Measurements from ENCODE around the gene NAA20.

NAA20 gene

DNA sequence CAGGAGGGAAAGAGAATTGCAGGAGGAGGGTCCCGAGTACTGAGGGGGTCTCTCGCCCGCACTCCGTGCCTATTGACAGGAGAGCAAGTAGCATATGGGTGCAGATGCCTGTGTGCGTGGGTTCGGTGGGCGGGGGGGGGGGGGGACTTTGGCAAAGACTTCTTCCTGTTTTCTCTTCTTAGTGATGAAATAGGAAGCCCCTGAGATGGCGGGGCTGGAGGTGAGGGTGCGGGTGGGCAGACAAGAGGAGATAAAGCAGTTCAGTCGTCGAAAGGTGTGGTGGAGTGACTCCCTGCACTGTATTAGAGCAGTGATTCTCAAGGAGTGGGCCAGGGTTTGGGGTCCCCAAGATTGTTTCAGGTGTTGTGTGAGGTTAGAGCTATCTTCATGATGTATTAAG is 3.7 kb downstream of the NAA20 start:
- no peak for DNase-seq

DNA sequence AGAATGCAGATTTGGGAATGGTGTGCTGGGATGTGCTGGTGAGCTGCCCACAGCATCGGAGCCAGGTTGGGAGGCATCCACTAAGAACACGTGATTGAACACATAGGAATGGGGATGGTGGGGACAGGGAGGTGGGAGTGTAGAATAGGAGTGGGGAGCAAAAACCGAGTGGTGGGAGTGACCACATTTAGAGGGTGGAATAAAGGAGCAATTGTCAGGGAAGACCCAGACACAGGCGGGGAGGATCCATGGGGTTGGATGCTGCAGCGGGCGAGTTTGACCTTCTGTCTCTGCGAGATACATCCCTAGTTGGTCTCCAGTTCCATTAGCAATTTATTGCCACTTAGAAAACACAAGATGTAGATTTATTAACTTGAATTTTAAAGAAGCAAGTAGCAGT is 4.7 kb downstream of the NAA20 start:
- no peak for DNase-seq

DNA sequence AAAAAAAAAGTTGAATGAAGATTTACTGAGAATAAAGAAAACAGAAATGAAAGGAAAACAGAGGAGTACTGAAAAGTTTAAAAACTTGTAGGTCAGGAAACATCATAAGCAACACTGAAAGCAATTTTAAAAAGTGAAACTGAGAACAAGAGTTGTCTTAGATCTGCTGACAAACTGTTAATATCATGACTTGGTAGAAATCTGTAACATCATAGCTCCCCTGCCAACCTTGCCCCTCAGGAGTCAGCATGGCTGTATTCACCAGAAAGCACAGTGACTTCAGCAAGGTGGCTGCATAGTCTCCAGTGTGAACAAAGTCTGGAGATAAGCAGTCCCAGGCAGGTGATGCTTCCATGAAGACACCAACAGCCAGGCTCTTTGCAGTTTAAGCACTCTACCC is 5.3 kb downstream of the NAA20 start:
- no peak for DNase-seq

DNA sequence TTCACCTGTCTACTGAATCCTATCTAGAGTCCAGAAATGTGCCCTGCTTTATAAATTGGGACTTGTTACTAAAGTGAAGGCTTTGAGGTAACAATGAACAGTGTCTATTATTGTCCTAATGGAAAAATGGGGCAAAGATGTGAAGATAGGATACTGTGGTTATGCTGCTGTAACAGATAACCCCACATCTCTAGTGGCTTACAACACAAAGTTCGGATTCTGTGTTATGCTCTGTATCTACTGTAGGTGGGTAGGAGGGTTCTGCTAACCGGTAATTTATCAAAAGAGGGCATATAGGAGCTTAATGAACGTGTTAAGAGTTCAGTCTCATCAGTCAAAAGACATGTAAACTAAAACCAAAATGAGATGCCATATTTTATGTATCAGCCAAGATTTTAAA is 6.2 kb downstream of the NAA20 start:
- DNase-seq: no peak

DNA sequence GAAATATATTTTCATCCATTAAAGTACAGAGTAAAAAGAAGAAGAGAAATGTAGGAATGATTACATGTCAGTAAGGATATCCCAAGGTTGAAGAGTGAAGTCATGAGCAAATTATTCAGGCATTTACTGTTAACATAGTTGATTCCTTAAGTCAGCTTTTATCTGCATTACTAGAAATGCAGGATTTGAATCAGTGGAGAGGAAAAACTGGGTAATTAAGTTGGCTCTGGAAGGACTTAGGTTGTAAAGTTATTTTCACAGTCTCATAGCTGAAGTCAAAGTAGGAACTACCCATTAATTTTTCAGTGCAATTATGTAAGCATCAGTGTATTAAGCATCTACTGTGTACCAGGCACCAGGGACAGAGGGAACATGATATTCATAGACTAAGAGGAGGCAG is 7.8 kb downstream of the NAA20 start:
- DNase-seq: no peak

DNA sequence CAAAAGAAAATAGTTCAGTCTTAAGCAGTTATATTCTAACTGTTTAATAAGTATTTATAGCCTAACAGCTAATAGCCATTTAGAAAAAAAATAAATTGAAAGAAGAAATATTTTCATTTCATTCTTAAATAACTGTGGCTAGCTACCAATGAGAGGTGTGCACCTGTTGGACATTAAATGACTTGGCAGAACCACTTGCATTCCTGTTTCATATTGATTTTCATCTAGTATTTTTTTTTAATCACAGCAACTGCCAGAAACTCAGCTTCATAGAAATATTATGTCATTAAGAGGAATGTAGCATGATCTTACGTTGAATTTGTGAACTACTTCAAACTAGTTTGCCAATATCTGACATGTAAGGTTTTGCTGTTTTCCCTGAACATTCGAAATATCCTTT is 10.1 kb downstream of the NAA20 start:
- DNase-seq: no peak

DNA sequence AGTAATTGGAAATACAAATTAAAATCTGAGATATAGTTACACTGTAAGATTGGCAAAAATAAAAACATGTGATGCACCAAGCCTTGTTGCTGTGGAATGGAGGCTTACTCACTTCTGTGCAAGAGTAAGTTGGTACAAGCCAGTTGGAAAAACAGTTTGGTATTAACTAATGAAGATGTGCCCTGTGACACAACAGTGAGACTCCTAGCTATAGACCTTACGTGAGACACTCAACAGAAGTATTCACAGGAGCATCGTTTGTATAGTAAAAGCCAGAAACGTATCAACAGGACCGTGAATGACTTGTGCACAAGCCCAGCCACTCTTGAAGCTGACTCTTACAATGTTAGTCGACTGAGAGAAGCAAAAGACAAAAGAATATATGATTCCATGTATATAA is 14.6 kb downstream of the NAA20 start:
- no peak for DNase-seq

DNA sequence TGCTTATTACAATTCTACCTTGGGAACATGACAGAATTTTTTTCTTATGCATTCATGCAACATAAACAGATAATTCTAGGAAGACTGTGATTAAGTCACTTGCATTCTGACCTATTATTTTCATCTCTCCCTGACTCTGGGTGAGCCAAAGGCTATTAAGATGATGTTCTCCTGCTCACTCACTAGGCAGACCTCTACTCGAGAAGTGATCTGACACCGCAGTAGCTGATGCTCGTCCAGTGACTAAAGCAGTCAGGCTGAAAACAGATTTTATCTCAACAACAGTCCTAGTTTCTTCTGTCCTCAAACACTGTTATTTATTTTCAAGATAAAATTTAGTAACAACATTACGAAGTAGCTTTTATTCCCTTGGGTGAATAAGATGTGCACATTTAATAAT is 17.3 kb downstream of the NAA20 start:
- DNase-seq: no peak

DNA sequence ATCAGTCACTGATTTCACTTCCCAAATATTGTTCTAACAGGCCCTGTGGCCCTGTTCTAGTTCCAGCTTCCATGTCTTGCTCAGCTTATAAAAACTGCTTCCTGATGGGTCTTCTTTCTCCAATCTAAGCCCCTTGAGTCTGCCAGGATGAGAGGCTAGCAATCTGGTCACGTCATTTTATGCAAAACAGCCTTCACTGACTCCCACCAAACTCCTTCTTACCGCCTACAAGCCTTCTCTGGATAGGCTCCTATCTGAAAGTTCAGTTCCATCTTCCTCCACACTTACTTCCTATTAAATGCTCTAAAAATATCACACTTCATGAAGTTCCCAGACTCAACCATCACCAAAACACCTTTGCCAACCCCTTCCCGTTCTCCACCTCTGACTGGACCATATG is 19.6 kb downstream of the NAA20 start:
- DNase-seq: no peak

DNA sequence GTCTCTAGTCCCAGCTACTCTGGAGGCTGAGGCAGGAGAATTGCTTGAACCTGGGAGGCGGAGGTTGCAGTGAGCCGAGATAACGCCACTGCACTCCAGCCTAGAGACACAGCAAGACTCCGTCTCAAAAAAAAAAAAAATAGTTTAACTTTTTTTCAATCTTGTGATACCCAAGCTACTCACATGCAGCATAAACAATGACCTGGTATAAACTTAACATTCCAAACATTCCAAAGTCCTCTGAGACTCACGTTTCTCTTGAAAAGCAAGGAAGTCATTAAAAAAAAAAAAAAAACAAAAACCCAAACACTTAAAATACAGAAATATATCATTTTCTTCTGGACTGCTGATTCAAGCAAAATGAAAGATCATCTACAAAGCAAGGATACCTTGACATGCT is 20.8 kb downstream of the NAA20 start:
- DNase-seq: no peak

DNA sequence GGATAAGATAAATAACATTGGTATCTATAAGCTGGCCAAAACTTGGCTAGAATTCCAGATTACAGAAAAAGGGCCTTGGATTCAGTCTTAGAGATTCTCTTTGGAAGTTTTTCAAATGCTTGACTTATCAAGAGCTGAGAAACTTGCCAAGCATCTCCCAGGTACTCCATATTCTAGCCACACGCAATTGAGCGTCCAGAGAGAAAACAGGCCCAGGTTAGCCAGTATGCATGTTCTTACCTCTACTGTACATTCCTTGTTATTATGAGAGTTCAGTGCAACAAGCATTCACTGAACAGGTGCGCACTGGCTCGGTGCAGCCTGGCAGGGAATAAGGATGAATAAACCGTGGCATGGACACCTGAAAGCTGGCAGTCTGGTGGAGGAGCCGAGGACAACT is 21.4 kb downstream of the NAA20 start:
- no peak for DNase-seq

DNA sequence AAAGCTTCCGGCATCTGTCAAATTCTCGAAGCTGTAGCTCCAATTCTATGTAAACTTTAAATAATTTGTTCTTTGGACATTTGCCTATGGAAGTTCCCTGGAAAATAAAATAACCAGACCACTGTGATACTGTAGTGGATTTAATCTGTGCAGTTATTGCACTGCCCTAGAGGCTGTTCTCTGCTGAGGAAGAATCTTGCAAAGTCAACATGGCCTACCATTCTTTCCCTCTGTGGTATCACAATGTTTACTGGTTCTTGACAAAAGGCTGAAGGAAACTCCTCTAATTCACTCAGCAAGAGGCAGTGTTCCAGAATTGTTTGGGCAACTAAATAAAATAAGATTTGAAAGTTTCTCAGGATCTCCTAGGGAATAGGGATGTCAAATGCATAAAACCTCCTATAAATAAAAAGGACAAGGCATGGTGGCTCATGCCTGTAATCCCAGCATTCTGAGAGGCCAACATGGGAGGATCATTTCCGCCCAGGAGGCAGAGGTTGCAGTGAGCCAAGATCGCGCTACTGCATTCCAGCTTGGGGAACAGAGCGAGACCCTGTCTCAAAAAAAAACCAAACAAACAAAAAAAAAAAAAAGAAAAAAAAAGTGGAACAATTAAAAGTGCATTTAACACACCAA is 22.7 kb downstream of the NAA20 start:
- DNase-seq: no peak

DNA sequence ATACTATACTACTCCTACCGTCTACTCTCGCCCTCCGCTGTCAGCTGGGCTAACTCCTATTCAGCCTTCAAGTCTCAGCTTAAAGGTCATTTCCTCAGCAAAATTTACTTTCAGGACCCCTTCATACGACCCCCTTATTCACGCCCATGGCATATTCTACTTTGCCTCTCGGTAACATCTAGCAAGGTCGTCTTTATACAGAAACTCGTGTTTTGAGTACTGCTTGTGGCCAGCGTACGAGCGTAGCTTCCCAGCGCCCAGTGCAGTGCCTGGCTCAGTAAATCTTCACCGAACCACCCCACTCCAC is 34.6 kb downstream of the NAA20 start:
- no peak for DNase-seq

DNA sequence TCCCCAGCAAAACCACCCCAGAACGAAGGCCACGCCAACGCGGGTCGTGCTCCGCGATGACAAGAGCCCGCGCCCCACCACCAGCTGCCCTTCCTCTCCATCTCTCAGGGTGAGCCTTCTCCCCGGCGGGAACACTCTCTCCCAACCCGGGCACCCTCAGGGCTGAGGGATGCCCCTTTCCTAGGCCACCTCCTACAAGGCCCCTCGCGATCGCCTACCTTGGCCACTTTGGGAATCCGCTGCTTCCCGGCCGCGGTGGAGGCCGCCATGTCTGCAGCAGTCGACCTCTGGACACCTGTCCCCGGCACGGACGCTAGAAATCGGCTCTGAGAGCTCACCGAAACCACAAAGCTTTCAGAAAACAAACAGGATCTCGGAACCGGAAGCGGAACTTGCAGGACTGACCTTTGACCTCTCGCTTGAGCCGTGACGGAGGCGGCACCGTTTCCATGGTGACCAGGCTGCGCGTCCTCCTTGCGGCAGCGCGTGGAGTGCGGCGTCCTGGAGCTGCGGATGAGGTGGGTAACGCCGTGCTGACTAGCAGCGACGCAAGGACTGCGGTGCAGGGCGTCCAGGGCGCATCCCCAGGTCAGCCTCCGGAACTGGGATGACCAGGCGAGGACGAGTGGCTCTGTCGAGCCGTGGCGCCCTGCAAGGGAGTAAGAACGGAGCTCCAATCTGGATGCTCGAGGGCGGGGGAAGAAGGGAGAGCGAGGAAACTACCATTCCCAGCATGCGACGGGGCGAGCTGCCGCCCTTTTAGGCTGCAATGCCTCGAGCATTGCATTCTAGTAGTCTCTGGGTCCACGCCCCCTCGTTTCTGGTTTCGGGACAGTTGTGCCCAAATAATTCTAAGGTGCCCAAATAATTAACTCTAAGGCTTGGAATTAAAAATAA is 35.2 kb downstream of the NAA20 start, which contains the start of the genes CFAP61 and CRNKL1:
TSS of gene CFAP61 (plus strand) at position 459 of the 897 bp plus-strand sequence. CDS start 4,122 bp downstream, outside the sequence.
TSS of gene CRNKL1 (minus strand) at position 393 of the 897 bp plus-strand sequence. CDS start at position 269, 124 bp downstream.
- peak; percentile 76 to 99 (median 94) for DNase-seq

DNA sequence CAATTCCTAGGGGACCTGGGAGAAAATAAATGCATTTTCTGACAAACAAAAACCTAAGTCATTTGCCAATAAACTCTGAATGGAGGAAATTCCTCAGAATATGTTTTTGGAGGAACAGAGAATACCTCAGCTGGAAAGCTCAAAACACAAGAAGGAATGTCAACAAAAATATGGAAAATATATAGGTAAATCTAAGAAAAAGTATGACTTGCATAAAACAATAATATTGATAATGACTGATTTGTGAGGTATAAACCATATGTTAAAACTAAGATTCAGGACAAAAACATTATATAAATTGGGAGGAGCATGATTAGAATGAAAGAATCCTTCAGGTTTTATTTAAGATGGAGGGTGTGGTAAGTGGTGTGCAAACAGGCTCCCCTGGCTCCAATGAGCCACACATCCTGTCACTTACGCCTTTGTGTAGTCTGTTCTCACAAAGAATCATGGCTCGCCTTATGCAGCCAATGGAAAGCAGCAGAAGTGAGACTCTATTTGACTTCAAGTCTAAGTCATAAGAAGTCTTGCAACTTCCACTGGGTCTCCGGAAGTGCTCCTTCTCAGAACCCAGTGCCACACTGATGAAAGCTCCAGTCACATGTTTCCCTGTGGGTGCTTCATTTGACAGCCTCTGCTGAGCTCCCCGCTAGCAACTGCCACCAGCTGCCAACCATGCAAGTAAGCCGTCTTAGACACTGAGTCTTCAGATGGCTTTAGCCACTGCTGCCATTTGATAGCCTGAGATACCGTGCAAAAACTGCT is 43.3 kb downstream of the NAA20 start:
- no peak for DNase-seq

DNA sequence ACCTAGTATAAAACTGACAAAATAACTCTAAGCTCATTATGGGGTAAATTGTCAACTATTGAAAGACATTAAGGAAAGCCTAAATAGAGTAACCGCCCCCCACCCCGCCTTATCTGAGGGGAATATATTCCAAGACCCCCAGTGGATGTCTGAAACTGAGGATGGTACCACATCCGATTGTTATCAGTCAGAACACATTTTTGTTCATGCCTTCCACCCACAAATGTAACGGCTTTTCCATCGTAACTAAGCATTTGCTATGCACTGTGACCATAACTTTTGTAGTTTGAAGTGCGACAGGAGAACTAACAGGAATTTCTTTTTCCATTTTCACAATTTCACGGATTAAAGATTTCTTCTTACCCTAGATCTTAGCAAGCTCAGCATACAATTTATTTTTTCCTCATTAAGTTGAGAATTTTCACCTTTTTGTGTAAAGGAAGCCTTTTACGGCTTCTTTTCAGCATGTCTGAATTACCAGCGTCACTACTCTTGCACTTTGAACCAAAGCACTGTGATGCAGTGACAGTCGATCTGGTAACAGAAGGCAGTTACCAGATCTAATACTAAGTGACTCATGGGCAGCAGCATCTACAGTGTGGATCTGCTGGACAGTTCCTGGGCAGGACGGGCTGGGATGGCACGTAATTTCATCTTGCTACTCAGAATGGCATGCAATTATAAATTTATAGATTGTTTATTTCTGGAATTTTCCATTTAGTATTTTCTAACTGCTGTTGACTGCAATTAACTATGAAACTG is 47.0 kb downstream of the NAA20 start:
- DNase-seq: no peak

DNA sequence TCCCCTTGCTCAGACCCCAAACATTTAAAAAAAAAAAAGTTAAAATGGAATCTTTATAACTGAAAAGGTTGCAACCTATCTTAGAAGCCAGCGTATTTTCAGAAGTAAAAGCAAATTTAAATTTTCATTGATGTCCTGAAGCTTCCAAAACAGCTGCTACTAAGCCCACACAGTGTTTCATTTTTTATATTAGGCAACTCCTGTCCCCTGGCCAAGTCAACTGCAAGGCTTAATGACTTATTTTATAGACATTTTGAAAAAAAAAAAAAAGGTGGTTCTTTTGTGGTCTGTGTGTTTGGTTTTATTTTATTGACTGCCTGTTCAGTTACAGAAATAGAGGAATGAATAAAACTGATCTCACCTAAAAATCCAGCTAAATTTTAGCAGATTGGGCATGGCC is 48.2 kb downstream of the NAA20 start:
- DNase-seq: no peak

DNA sequence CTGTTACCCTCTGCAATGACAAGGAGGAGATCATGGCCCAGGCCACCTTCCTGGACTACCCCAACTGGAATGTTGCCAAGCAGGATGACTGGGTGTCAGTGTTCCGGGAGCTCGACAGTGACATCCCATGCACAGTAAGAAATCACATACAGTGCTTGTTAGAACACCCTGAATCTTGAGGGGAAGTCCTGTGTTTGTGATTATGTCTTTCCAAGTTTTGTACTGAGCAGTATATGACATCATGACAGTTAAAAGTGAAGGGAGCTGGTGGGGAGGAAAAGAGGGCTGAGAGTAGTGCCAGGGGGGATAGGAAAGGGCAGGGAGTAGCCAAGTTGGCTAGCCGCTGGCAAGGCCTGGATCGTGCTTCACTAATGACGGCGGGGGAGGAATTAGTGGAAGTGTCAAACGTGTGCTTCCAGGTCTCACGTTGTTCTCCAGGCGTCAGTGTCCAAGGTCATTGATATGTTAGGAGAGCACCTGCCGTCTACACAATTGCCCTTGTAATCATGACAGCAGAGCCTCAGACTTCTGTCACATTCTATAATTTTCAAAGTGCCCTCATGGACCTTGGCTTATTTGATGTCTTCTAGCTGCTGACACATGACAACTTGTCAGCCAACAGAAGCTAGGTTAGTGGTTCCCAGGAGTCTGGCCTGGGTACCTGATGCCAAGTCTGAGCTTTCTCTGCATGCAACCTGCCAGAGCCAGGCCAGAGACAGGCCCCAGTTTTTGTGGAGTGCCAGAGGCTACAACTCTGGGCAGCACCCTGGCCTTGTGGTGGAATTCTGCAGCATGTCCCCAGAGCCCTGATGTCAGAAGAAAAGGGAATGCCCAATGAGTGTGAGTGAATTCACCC is 53.9 kb downstream of the NAA20 start:
- DNase-seq: peak in 1 of 14 donors; percentile 57

DNA sequence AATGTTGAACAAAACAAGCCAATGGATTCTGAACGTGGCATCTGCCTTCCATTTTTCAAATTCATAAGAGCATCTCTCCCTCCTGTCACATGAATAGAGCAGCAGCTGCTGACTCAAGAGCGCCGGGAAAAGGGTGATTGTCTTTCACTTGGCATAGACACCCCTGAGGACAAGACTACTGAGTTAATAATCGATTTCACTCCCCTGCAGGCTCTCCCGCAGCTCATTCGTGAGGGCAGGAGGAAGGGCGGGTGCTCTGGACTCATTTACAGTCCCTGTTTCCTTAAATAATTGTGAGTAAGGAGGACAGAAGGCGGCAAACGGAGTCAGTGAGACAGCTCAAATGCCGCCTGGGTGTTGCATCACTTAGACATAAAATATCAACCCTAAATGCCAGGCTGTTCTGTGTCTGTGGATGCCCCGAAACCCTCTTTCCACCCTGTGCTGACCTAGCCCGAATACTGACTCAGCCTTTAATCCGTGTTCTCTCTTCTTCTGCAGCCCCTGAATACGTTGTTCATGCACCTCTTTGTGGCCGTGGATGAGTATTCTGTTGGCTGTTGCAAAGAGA is 56.7 kb downstream of the NAA20 start:
- peak in 5 of 14 donors; percentile 8 to 70 (median 36) for DNase-seq

DNA sequence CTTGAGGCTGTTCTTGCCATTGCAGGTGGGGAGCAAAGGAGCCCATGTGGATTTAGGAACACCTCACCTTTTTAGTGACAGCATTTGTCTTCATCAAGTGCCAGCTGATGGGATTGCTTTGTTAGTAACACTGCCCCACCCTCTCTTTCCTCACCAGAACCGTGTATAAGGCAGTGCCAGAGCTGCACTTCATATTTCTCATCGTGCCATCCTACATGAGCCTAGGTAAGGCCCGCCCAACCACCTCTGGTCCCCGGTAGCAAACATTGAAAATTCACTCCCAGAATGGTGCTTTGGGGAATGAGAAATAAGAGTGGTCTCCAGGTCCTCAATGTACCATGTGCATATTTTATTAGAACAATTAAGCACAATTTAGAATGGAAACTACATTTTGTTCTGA is 57.9 kb downstream of the NAA20 start:
- DNase-seq: no peak

All from C1 segment of cervical spinal cord (tissue), 14 donors.